HepG2 (cell line): ENCODE results near the gene IPP. TPM values are rescaled to one million over a fixed set of nuclear protein-coding genes. Genes with fewer than 3 reads are reported as not detected.

ENCODE experiments used
- CSRNP2 ChIP-seq: sonication (generic); formaldehyde crosslinking; conservative IDR thresholded peaks from 2 replicates; pipeline ENCODE4 v1.8.0; 2022; ENCODE audit warnings: low read depth, missing genetic modification reagents
- E2F1 ChIP-seq: sonication (generic); formaldehyde crosslinking; IDR thresholded peaks from 2 replicates; pipeline ENCODE4 v1.5.0; 2020; ENCODE audit warnings: missing genetic modification reagents
- ERF ChIP-seq: IDR thresholded peaks from 2 replicates; pipeline ENCODE4 v1.6.1; 2018; ENCODE audit warnings: missing biosample characterization, missing genetic modification reagents
- FOXP4 ChIP-seq: sonication (generic); formaldehyde crosslinking; IDR thresholded peaks from 2 replicates; pipeline ENCODE4 v1.4.0; 2020; ENCODE audit warnings: missing genetic modification reagents
- HHEX ChIP-seq: IDR thresholded peaks from 2 replicates; pipeline ENCODE4 v1.6.1; 2016; ENCODE audit warnings: control low read depth
- HNF4G ChIP-seq, 2 experiments: sonication (generic) in 1 of 2; formaldehyde crosslinking in 1 of 2; IDR thresholded peaks; 2 replicates each; pipeline versions ENCODE4 v1.4.0 to v1.6.1; 2011 to 2020; ENCODE audit warnings: borderline replicate concordance in 2 of 2, low read depth in 2 of 2, mild to moderate bottlenecking in 2 of 2, low read length in 1 of 2, missing genetic modification reagents in 1 of 2, moderate library complexity in 1 of 2
- MXD3 ChIP-seq: IDR thresholded peaks from 2 replicates; pipeline ENCODE4 v1.6.1; 2016; ENCODE audit warnings: mild to moderate bottlenecking, missing biosample characterization, missing genetic modification reagents
- PHF8 ChIP-seq: sonication (generic); formaldehyde crosslinking; IDR thresholded peaks from 2 replicates; pipeline ENCODE4 v1.5.0; 2020; ENCODE audit warnings: missing genetic modification reagents
- SMARCC2 ChIP-seq: fragments of 450-650 bp; IDR thresholded peaks from 2 replicates; pipeline ENCODE4 v1.6.1; 2017; ENCODE audit warnings: antibody characterized with exemption, mild to moderate bottlenecking
- ZBED4 ChIP-seq: sonication (generic); formaldehyde crosslinking; IDR thresholded peaks from 2 replicates; pipeline ENCODE4 v1.4.0; 2020; ENCODE audit warnings: missing genetic modification reagents, borderline replicate concordance
- ZKSCAN5 ChIP-seq: sonication (generic); formaldehyde crosslinking; IDR thresholded peaks from 2 replicates; pipeline ENCODE4 v1.5.1; 2020; ENCODE audit warnings: mild to moderate bottlenecking, missing genetic modification reagents
- ZNF143 ChIP-seq: sonication (generic); formaldehyde crosslinking; IDR thresholded peaks from 2 replicates; pipeline ENCODE4 v1.4.0; 2020; ENCODE audit warnings: missing genetic modification reagents
- ZNF20 ChIP-seq: sonication (generic); formaldehyde crosslinking; IDR thresholded peaks from 2 replicates; pipeline ENCODE4 v1.4.0; 2020; ENCODE audit warnings: mild to moderate bottlenecking, moderate library complexity, missing genetic modification reagents
- ZNF343 ChIP-seq: sonication (generic); formaldehyde crosslinking; IDR thresholded peaks from 2 replicates; pipeline ENCODE4 v1.4.0; 2020; ENCODE audit warnings: mild to moderate bottlenecking, missing genetic modification reagents
- ZNF367 ChIP-seq: sonication (generic); formaldehyde crosslinking; IDR thresholded peaks from 2 replicates; pipeline ENCODE4 v1.4.0; 2020; ENCODE audit warnings: missing genetic modification reagents, borderline replicate concordance
- ZNF563 ChIP-seq: sonication (generic); formaldehyde crosslinking; IDR thresholded peaks from 2 replicates; pipeline ENCODE4 v1.8.0; 2022; ENCODE audit warnings: mild to moderate bottlenecking, moderate library complexity, missing genetic modification reagents
- polyA plus RNA-seq, 8 experiments: library from polyadenylated mRNA; depleted of rRNA in 3 of 8; stranded (reverse) in 7 of 8; unstranded in 1 of 8; fragments of >200 nt; fragmentation: Illumina TruSeq in 4 of 8; extraction: Trizol in 4 of 8; gene quantifications; 2 replicates each; pipeline versions ENCODE4 v1.2.1 to v1.2.3, GENCODE V29; 2011 to 2016; ENCODE audit warnings: low read depth in 4 of 8, missing spikeins in 1 of 8, mixed read lengths in 1 of 8; ENCODE audit not compliant: insufficient read depth in 1 of 8
- total RNA-seq, 5 experiments: library from RNA; depleted of rRNA; stranded (reverse); fragments of >200 nt; fragmentation: Illumina TruSeq; extraction: Trizol; gene quantifications; 2 replicates each; pipeline ENCODE4 v1.2.3, GENCODE V29; 2016; ENCODE audit warnings: low read depth in 1 of 5

The IPP gene
- total and polyA plus RNA-seq, 2 of the 13 experiments (the other 11 are each of a cell fraction or from before 2014, with no cell fraction given) = 3.0 to 9.7 TPM

GRCh38 chr1:45687754-45688740 lies 62.4 kb downstream of the IPP start, which contains the start of gene TMEM69 (continued):
- no peak; the same call in 1 of the 2 replicates for TF ChIP-seq HNF4G (IDR thresholded peaks at IDR 0.05; ENCODE audit: borderline replicate concordance, low read depth, low read length)
- no peak; the same call in 1 of the 2 replicates for TF ChIP-seq HNF4G (CRISPR knock-in tag; IDR thresholded peaks at IDR 0.05; ENCODE audit: borderline replicate concordance, low read depth)
- TF ChIP-seq SMARCC2 = no peak
- TF ChIP-seq E2F1 (CRISPR knock-in tag) = peak; percentile 43; the same call in 1 of the 2 replicates
- no peak for TF ChIP-seq ZKSCAN5 (CRISPR knock-in tag)
- TF ChIP-seq FOXP4 (CRISPR knock-in tag) = peak; percentile 59; the same call in 1 of the 2 replicates
- peak; percentile 44; the same call in 1 of the 2 replicates for TF ChIP-seq ERF (CRISPR knock-in tag)
- no peak for TF ChIP-seq ZNF20 (CRISPR knock-in tag)
- peak; percentile 63; the same call in 1 of the 2 replicates for TF ChIP-seq HHEX (CRISPR knock-in tag)
- TF ChIP-seq MXD3 (CRISPR knock-in tag) = 0 out of 2 replicates have a peak, but pooled peaks have one; percentile 31
- peak; percentile 79 for TF ChIP-seq ZNF143
- 0 out of 2 replicates have a peak, but pooled peaks have one; percentile 31 for TF ChIP-seq ZNF367
- peak; percentile 84; the same call in 1 of the 2 replicates for TF ChIP-seq PHF8 (CRISPR knock-in tag)
- TF ChIP-seq ZBED4 = no peak
- TF ChIP-seq ZNF563 = no peak; the same call in 1 of the 2 replicates
- no peak for TF ChIP-seq ZNF343
- no peak for TF ChIP-seq CSRNP2 (CRISPR knock-in tag)
